GM10847 (cell line): Measurements from ENCODE around the gene GLYR1.

Source experiments
- POLR2A ChIP-seq: IDR thresholded peaks from 2 replicates; pipeline ENCODE4 v1.6.1; 2011; ENCODE audit not compliant: insufficient read length; ENCODE audit errors: extremely low read depth

The GLYR1 gene

GRCh38 chr16:4753227-4753626 is 93.9 kb downstream of the GLYR1 start:
- TF ChIP-seq POLR2A: no peak
